Mucosa of rectum (tissue), 2 donors: ENCODE measurements around the gene HOXD3.

ENCODE experiments used
- H3K27ac ChIP-seq, 2 donors: one replicate each; pipeline ENCODE4 v1.7.0; 2013; ENCODE audit warnings: inconsistent platforms in 2 of 2, low read depth in 2 of 2, low read length in 2 of 2
- H3K27me3 ChIP-seq, 2 donors: one replicate each; pipeline ENCODE4 v1.7.0; 2013; ENCODE audit warnings: low read length in 2 of 2; ENCODE audit not compliant: control insufficient read depth in 2 of 2, insufficient read depth in 2 of 2
- H3K36me3 ChIP-seq, 2 donors: one replicate each; pipeline ENCODE4 v1.7.0; 2013; ENCODE audit warnings: low read length in 2 of 2; ENCODE audit not compliant: control insufficient read depth in 2 of 2, insufficient read depth in 2 of 2
- H3K4me1 ChIP-seq, 2 donors: one replicate each; pipeline ENCODE4 v1.7.0; 2013; ENCODE audit warnings: low read length in 2 of 2, mild to moderate bottlenecking in 1 of 2; ENCODE audit not compliant: control insufficient read depth in 2 of 2, insufficient read depth in 2 of 2
- H3K4me3 ChIP-seq, 2 donors: one replicate each; pipeline ENCODE4 v1.7.0; 2013; ENCODE audit warnings: low read length in 2 of 2
- H3K9ac ChIP-seq, 2 donors: one replicate each; pipeline ENCODE4 v1.7.0; 2013; ENCODE audit warnings: low read length in 2 of 2, low read depth in 1 of 2, mild to moderate bottlenecking in 1 of 2
- H3K9me3 ChIP-seq, 2 donors: one replicate each; pipeline ENCODE4 v1.7.0; 2013; ENCODE audit warnings: low read length in 2 of 2; ENCODE audit not compliant: control insufficient read depth in 2 of 2
- donor health status: healthy.
- donor health status: Normal muscosa, but diverticular disease.

The HOXD3 gene

DNA sequence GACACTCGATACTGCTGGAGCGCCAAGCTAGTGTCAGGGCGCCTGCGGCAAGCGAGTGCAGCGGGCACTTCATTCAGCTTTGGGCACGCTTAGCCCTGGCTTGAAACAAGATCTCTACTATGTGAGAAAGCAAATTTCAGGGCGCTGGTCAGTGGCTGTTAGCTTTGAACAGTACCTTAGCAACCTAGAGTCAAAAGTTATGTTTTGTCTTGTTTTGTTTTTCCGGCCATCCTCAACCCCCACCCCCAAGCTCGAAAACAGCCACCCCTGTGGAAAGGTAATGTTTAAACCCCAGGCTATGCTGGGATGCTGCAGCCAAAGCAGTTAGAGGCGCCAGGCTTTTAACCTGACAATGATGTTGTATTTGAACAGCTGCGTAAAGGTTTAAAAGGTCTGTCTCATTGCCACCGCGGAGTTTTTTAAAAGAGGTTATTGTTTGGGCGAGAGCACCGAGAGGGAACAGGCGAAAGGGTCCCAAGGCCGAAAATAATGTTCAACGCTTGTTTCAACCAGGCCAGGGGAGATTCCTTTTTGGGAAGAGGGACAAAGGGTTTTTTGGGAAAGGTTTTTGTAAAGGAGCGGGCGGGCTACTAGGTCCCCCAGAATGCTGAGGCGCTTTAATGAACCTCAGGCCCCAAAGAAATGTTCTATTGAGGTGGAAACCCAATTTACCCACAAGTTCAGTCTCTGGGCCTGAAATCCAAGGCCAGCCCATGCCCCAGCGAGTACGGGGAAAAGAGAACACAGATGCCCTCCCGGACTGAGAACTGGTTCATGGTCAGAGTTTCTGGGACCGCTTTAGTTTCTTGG is 42.8 kb upstream of the HOXD3 start:
- H3K4me1 ChIP-seq = peaks cover 0 to 2% of the 10 kb centered on the region in 2 donors
- H3K27me3 ChIP-seq = peaks cover 82 to 87% of the 10 kb centered on the region in 2 donors
- no peak overlapping the region for H3K27ac ChIP-seq
- no peak overlapping the region for H3K9ac ChIP-seq
- H3K36me3 ChIP-seq = no peaks in the 10 kb centered on the region
- H3K4me3 ChIP-seq = no peak overlapping the region
- H3K9me3 ChIP-seq = no peaks in the 10 kb centered on the region

GRCh38 chr2:176114930-176115625 is 42.0 kb upstream of the HOXD3 start:
- Histone ChIP-seq H3K4me1 (peaks cover 0 to 2% of the 10 kb centered on the region in 2 donors), H3K9me3 (no peaks in the 10 kb centered on the region), H3K27ac (no peak overlapping the region), H3K4me3 (no peak overlapping the region), H3K27me3 (peaks cover 81 to 87% of the 10 kb centered on the region in 2 donors), H3K9ac (no peak overlapping the region), H3K36me3 (no peaks in the 10 kb centered on the region)

DNA sequence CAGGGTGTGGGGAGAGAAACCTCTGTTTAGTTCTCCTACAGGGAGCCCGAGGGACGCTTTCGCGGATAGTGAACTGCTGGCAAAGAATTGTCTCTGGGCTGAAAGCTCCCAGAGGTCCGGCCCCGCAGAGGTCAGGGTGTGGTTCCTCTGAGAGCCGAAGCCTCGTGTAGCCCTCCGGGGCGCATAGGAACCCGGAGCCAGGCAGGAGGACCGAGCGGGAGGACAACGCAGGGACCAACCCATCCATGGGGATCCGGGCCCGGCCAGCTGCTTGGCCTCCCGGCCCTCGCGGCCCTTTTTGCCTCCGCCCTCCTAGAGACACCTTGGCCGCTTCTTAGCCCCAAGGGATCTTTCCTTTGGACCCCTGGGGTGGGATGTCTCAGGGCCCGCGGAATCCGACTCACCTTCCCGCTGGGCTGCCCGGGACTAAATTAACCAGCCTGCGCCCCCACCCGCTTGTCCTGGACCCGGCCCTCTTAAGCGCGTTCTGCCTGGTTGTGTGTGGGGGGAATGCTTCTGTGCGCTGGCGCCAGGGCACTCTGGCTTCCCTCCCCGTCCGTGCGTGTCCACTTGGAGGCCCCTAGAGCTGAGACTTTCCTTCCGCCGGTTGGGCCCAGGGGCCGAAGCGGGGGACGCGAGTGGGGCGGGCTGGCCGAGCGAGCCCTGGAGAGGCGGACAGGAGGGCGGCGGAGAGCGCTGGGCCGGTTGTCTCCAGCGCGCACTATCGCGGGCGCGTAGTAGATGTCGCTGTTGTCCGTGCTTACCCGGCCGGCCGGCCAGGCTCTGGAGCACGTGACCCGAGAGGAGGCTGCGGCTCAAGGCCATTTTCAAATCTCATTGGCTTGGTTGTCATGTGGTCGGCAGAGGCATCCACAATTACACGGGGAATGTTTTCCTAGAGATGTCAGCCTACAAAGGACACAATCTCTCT is 41.0 kb upstream of the HOXD3 start, which contains the start of gene HOXD10:
TSS of gene HOXD10 (plus strand) at position 896 of the 931 bp plus-strand sequence. CDS start 56 bp downstream, outside the sequence.
- Histone ChIP-seq H3K4me1 (peaks cover 0 to 2% of the 10 kb centered on the region in 2 donors), H3K36me3 (no peaks in the 10 kb centered on the region), H3K9ac (no peak within 1 kb of the TSS), H3K9me3 (no peaks in the 10 kb centered on the region), H3K4me3 (peak within 1 kb of the TSS in 1 of 2 donors; percentile 11), H3K27ac (no peak within 1 kb of the TSS), H3K27me3 (peaks cover 80 to 86% of the 10 kb centered on the region in 2 donors)

GRCh38 chr2:176117162-176117822 is 39.8 kb upstream of the HOXD3 start:
- Histone ChIP-seq H3K9me3 (no peaks in the 10 kb centered on the region), H3K36me3 (no peaks in the 10 kb centered on the region), H3K4me1 (no peaks in the 10 kb centered on the region), H3K4me3 (no peak overlapping the region), H3K27me3 (peaks cover 83 to 86% of the 10 kb centered on the region in 2 donors), H3K27ac (no peak overlapping the region), H3K9ac (no peak overlapping the region)

GRCh38 chr2:176117823-176118371 is 39.2 kb upstream of the HOXD3 start:
- H3K4me3 ChIP-seq = no peak overlapping the region

GRCh38 chr2:176118601-176119339 is 38.3 kb upstream of the HOXD3 start:
- no peaks in the 10 kb centered on the region for H3K9me3 ChIP-seq
- H3K36me3 ChIP-seq = no peaks in the 10 kb centered on the region
- H3K4me1 ChIP-seq = no peaks in the 10 kb centered on the region
- peaks cover 77 to 79% of the 10 kb centered on the region in 2 donors for H3K27me3 ChIP-seq
- no peak overlapping the region for H3K27ac ChIP-seq
- H3K4me3 ChIP-seq = peak overlapping the region in 1 of 2 donors; percentile 14
- no peak overlapping the region for H3K9ac ChIP-seq

More at GRCh38 chr2:176117823-176118371, 39.2 kb upstream of the HOXD3 start:
- Histone ChIP-seq H3K9ac (no peak overlapping the region), H3K4me1 (no peaks in the 10 kb centered on the region), H3K36me3 (no peaks in the 10 kb centered on the region), H3K27me3 (peaks cover 79 to 80% of the 10 kb centered on the region in 2 donors), H3K9me3 (no peaks in the 10 kb centered on the region), H3K27ac (no peak overlapping the region)

- Histone ChIP-seq H3K9me3 (no peaks in the 10 kb centered on the region), H3K9ac (no peak overlapping the region), H3K36me3 (no peaks in the 10 kb centered on the region), H3K27ac (no peak overlapping the region), H3K27me3 (peaks cover 79 to 80% of the 10 kb centered on the region in 2 donors), H3K4me3 (no peak overlapping the region), H3K4me1 (no peaks in the 10 kb centered on the region)
Observed at GRCh38 chr2:176120364-176121189, 36.5 kb upstream of the HOXD3 start.

DNA sequence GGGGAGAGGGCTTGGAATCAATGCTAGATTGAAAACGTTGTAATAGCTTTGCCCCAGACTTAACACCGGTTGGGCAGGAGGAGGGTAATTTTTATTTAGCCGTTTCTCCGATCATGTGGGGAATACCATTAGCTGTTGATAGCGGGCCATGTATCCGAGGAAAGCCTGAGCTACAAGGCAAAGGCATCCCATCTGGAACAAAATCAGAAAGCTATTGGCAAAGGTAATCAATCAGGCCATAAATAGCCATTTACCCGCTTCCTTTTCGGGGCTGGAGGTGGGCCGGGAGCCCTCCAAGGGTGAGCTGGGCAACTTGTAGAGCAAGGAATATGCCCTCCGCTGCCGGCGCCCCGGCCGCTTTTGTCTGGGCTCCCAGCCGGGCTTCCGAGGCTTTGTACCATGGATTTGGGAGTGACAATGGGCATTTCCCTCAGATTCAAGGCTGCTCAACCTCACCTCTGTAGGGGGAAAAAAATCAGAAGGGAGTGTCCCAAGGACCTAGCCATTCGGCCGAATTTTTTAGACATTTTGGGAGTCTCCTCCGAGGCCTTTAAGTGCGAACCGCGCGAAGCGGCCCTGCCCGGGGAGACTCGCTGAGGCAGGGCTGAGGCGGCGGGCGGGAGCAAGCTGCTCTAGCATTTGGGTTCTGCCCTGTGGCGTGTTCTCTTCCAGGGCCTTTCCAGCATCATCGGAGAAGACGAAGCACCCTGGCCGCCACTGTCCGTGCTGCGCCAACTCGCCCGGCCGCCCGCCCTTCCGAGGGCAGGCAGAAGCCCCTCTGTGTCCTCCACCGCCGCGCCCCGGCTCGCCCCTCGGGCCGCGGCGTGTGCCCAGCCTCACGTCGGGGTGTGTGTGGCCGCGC is 35.7 kb upstream of the HOXD3 start:
- Histone ChIP-seq H3K36me3 (no peaks in the 10 kb centered on the region), H3K9ac (no peak overlapping the region), H3K4me1 (no peaks in the 10 kb centered on the region), H3K27me3 (peaks cover 71% of the 10 kb centered on the region in 2 donors), H3K27ac (no peak overlapping the region), H3K9me3 (no peaks in the 10 kb centered on the region), H3K4me3 (peak overlapping the region in 1 of 2 donors; percentile 18)
